ENCODE data around the gene SLC20A1.

SLC20A1 gene

GRCh38 chr2:112646102-112646719, 472 bp downstream of the SLC20A1 start:
- Histone ChIP-seq H3K4ac (ENCODE audit: low read length) (no peak overlapping the region), H2BK15ac (ENCODE audit: low read length) (no peak overlapping the region), H2BK120ac (ENCODE audit: low read depth, low read length) (peak overlapping the region; percentile 20), H3K4me3 (ENCODE audit: low read length in 2 of 2) (peak overlapping the region; percentile 60 to 99), H3K4me2 (ENCODE audit: insufficient read depth, low read length, poor library complexity, severe bottlenecking) (peak overlapping the region; percentile 61), H3K9ac (ENCODE audit: low read depth, low read length, poor library complexity) (peak overlapping the region; percentile 96), H3K18ac (ENCODE audit: low read length) (peak overlapping the region; percentile 97), H3K27ac (replicated peaks; ENCODE audit: low read length) (peak overlapping the region; percentile 73), H3K4me1 (ENCODE audit: control insufficient read depth in 2 of 2, insufficient read depth in 1 of 2, low read depth in 1 of 2, low read length in 2 of 2) (peaks cover 10% of the 10 kb centered on the region in 2 donors), H4K91ac (ENCODE audit: low read depth, low read length, poor library complexity) (peak overlapping the region; percentile 35), H3K27me3 (ENCODE audit: control insufficient read depth in 3 of 3, insufficient read depth in 3 of 3, low read depth in 1 of 3, low read length in 3 of 3) (peaks cover 0 to 14% (median 0%) of the 10 kb centered on the region in 3 experiments), H2BK5ac (ENCODE audit: low read length) (peak overlapping the region; percentile 69), H3K14ac (ENCODE audit: low read length) (peak overlapping the region; percentile 58), H2AFZ (ENCODE audit: low read length) (peak overlapping the region; percentile 89), H3K79me1 (ENCODE audit: low read depth, low read length) (peaks cover 2% of the 10 kb centered on the region), H3K23ac (ENCODE audit: low read depth, low read length, poor library complexity) (peak overlapping the region; percentile 82), H2AK5ac (ENCODE audit: low read depth, low read length) (peak overlapping the region; percentile 51), H4K8ac (ENCODE audit: low read depth, low read length) (no peak overlapping the region), H3K9me3 (replicated peaks in 1 of 2; ENCODE audit: control insufficient read depth in 2 of 2, insufficient read depth in 1 of 2, low read depth in 1 of 2, low read length in 2 of 2) (no peaks in the 10 kb centered on the region), H2BK12ac (ENCODE audit: low read length) (no peak overlapping the region), H3K36me3 (replicated peaks in 1 of 2; ENCODE audit: control insufficient read depth in 2 of 2, insufficient read depth in 2 of 2, low read length in 2 of 2) (peaks cover 7 to 45% of the 10 kb centered on the region in 2 donors)
- WGBS, 2 donors (ENCODE audit: extremely low coverage in 2 of 2, insufficient read length in 2 of 2, insufficient replicate concordance in 1 of 2), result no CpG with 5 or more reads among the region's 69 CpGs
- no peak for DNase-seq (ENCODE audit: low spot score)

- no peak overlapping the region for H3K9ac ChIP-seq (ENCODE audit: low read depth, low read length, poor library complexity)
- WGBS, 2 donors (ENCODE audit: extremely low coverage in 2 of 2, insufficient read length in 2 of 2, insufficient replicate concordance in 1 of 2), result no CpG with 5 or more reads among the region's 20 CpGs
- no peak overlapping the region for H2BK120ac ChIP-seq (ENCODE audit: low read depth, low read length)
- no peaks in the 10 kb centered on the region for H3K9me3 ChIP-seq (replicated peaks in 1 of 2; ENCODE audit: control insufficient read depth in 2 of 2, insufficient read depth in 1 of 2, low read depth in 1 of 2, low read length in 2 of 2)
- no peak overlapping the region for H4K91ac ChIP-seq (ENCODE audit: low read depth, low read length, poor library complexity)
- H3K14ac ChIP-seq (ENCODE audit: low read length), result no peak overlapping the region
- no peak overlapping the region for H4K8ac ChIP-seq (ENCODE audit: low read depth, low read length)
- no peak overlapping the region for H2AFZ ChIP-seq (ENCODE audit: low read length)
- no peak overlapping the region for H2BK12ac ChIP-seq (ENCODE audit: low read length)
- H3K4me1 ChIP-seq (ENCODE audit: control insufficient read depth in 2 of 2, insufficient read depth in 1 of 2, low read depth in 1 of 2, low read length in 2 of 2), result peaks cover 10% of the 10 kb centered on the region in 2 donors
- peaks cover 0 to 14% (median 0%) of the 10 kb centered on the region in 3 experiments for H3K27me3 ChIP-seq (ENCODE audit: control insufficient read depth in 3 of 3, insufficient read depth in 3 of 3, low read depth in 1 of 3, low read length in 3 of 3)
- no peak overlapping the region for H3K18ac ChIP-seq (ENCODE audit: low read length)
- no peak for DNase-seq (ENCODE audit: low spot score)
- H3K36me3 ChIP-seq (replicated peaks in 1 of 2; ENCODE audit: control insufficient read depth in 2 of 2, insufficient read depth in 2 of 2, low read length in 2 of 2), result peaks cover 9 to 53% of the 10 kb centered on the region in 2 donors
- H3K27ac ChIP-seq (replicated peaks; ENCODE audit: low read length), result no peak overlapping the region
- H2AK5ac ChIP-seq (ENCODE audit: low read depth, low read length), result no peak overlapping the region
- peaks cover 2% of the 10 kb centered on the region for H3K79me1 ChIP-seq (ENCODE audit: low read depth, low read length)
- H3K23ac ChIP-seq (ENCODE audit: low read depth, low read length, poor library complexity), result no peak overlapping the region
- no peak overlapping the region for H3K4ac ChIP-seq (ENCODE audit: low read length)
- no peak overlapping the region for H2BK5ac ChIP-seq (ENCODE audit: low read length)
- peak overlapping the region; percentile 60 to 79 for H3K4me3 ChIP-seq (ENCODE audit: low read length in 2 of 2)
- H2BK15ac ChIP-seq (ENCODE audit: low read length), result no peak overlapping the region
- H3K4me2 ChIP-seq (ENCODE audit: insufficient read depth, low read length, poor library complexity, severe bottlenecking), result peak overlapping the region; percentile 53
Measured at GRCh38 chr2:112646791-112647689, 1.3 kb downstream of the SLC20A1 start.

DNA sequence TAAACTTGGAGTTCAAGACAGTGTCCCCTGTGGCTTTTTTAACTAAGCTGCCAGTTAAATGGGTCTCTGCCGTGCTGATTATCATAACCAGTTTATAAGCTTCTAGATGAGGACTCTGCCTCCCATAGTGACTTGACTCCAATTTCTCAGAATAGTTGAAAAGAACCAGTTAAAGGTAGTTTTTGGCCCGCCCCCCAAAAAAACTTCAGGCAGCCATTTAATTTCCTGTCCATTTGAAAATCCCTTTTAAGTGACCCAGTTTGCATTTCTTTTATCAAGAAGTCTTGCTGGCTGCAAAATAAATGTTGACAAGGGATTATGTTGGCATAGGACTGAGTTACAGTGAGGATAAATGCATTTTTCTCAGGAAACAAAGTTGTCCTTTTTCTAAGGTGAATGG, 2.3 kb downstream of the SLC20A1 start:
- Histone ChIP-seq H2AK5ac (ENCODE audit: low read depth, low read length) (no peak overlapping the region), H3K36me3 (replicated peaks in 1 of 2; ENCODE audit: control insufficient read depth in 2 of 2, insufficient read depth in 2 of 2, low read length in 2 of 2) (peaks cover 13 to 64% of the 10 kb centered on the region in 2 donors), H3K18ac (ENCODE audit: low read length) (no peak overlapping the region), H4K91ac (ENCODE audit: low read depth, low read length, poor library complexity) (no peak overlapping the region), H2BK12ac (ENCODE audit: low read length) (no peak overlapping the region), H3K9me3 (replicated peaks in 1 of 2; ENCODE audit: control insufficient read depth in 2 of 2, insufficient read depth in 1 of 2, low read depth in 1 of 2, low read length in 2 of 2) (no peaks in the 10 kb centered on the region), H3K4ac (ENCODE audit: low read length) (no peak overlapping the region), H4K8ac (ENCODE audit: low read depth, low read length) (no peak overlapping the region), H3K4me2 (ENCODE audit: insufficient read depth, low read length, poor library complexity, severe bottlenecking) (no peak overlapping the region), H3K27ac (replicated peaks; ENCODE audit: low read length) (no peak overlapping the region), H3K79me1 (ENCODE audit: low read depth, low read length) (peaks cover 2% of the 10 kb centered on the region), H2BK5ac (ENCODE audit: low read length) (no peak overlapping the region), H3K4me1 (ENCODE audit: control insufficient read depth in 2 of 2, insufficient read depth in 1 of 2, low read depth in 1 of 2, low read length in 2 of 2) (peaks cover 10% of the 10 kb centered on the region in 2 donors), H3K27me3 (ENCODE audit: control insufficient read depth in 3 of 3, insufficient read depth in 3 of 3, low read depth in 1 of 3, low read length in 3 of 3) (peaks cover 0 to 14% (median 0%) of the 10 kb centered on the region in 3 experiments), H3K4me3 (ENCODE audit: low read length in 2 of 2) (no peak overlapping the region), H2AFZ (ENCODE audit: low read length) (no peak overlapping the region), H2BK15ac (ENCODE audit: low read length) (no peak overlapping the region), H3K14ac (ENCODE audit: low read length) (no peak overlapping the region), H3K9ac (ENCODE audit: low read depth, low read length, poor library complexity) (no peak overlapping the region), H3K23ac (ENCODE audit: low read depth, low read length, poor library complexity) (no peak overlapping the region), H2BK120ac (ENCODE audit: low read depth, low read length) (no peak overlapping the region)
- DNase-seq (ENCODE audit: low spot score), result no peak
- no CpG with 5 or more reads among the region's 2 CpGs for WGBS, 2 donors (ENCODE audit: extremely low coverage in 2 of 2, insufficient read length in 2 of 2, insufficient replicate concordance in 1 of 2)

DNA sequence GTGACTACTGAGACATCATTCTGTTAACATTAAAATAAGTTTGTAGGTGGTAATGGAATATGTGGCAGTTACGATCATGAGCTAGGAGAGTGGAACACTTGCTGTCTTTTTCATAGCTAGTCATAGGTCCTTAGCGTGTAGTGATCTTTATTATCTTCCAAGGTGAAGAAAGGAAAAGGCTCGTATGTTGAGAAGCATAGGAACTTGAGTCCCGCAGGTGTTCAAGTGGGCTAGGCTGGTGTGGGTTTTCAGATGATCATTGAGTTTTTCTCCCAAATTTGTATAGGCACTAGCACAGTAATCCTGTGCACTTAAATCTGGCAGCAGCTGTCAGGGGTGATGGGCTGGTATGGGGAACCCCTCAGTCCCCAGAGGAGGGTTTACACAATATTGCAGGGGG, 10.9 kb downstream of the SLC20A1 start:
- Histone ChIP-seq H3K4ac (ENCODE audit: low read length) (no peak overlapping the region), H3K4me3 (ENCODE audit: low read length in 2 of 2) (no peak overlapping the region), H3K9me3 (replicated peaks in 1 of 2; ENCODE audit: control insufficient read depth in 2 of 2, insufficient read depth in 1 of 2, low read depth in 1 of 2, low read length in 2 of 2) (no peaks in the 10 kb centered on the region), H3K4me2 (ENCODE audit: insufficient read depth, low read length, poor library complexity, severe bottlenecking) (no peak overlapping the region), H4K91ac (ENCODE audit: low read depth, low read length, poor library complexity) (no peak overlapping the region), H2BK5ac (ENCODE audit: low read length) (no peak overlapping the region), H3K27me3 (ENCODE audit: control insufficient read depth in 3 of 3, insufficient read depth in 3 of 3, low read depth in 1 of 3, low read length in 3 of 3) (no peaks in the 10 kb centered on the region), H3K14ac (ENCODE audit: low read length) (no peak overlapping the region), H3K18ac (ENCODE audit: low read length) (no peak overlapping the region), H2BK15ac (ENCODE audit: low read length) (no peak overlapping the region), H3K23ac (ENCODE audit: low read depth, low read length, poor library complexity) (no peak overlapping the region), H3K79me1 (ENCODE audit: low read depth, low read length) (peaks cover 4% of the 10 kb centered on the region), H4K8ac (ENCODE audit: low read depth, low read length) (no peak overlapping the region), H3K4me1 (ENCODE audit: control insufficient read depth in 2 of 2, insufficient read depth in 1 of 2, low read depth in 1 of 2, low read length in 2 of 2) (no peaks in the 10 kb centered on the region), H3K36me3 (replicated peaks in 1 of 2; ENCODE audit: control insufficient read depth in 2 of 2, insufficient read depth in 2 of 2, low read length in 2 of 2) (peaks cover 43 to 98% of the 10 kb centered on the region in 2 donors), H2AK5ac (ENCODE audit: low read depth, low read length) (no peak overlapping the region), H3K27ac (replicated peaks; ENCODE audit: low read length) (no peak overlapping the region), H2BK12ac (ENCODE audit: low read length) (no peak overlapping the region), H3K9ac (ENCODE audit: low read depth, low read length, poor library complexity) (no peak overlapping the region), H2BK120ac (ENCODE audit: low read depth, low read length) (no peak overlapping the region), H2AFZ (ENCODE audit: low read length) (no peak overlapping the region)
- WGBS, 2 donors (ENCODE audit: extremely low coverage in 2 of 2, insufficient read length in 2 of 2, insufficient replicate concordance in 1 of 2), result no CpG with 5 or more reads among the region's 4 CpGs
- DNase-seq (ENCODE audit: low spot score), result no peak

Data from neuronal stem cell (in vitro differentiated cells).